Measurements from ENCODE around the gene SLC35D3.

DNA sequence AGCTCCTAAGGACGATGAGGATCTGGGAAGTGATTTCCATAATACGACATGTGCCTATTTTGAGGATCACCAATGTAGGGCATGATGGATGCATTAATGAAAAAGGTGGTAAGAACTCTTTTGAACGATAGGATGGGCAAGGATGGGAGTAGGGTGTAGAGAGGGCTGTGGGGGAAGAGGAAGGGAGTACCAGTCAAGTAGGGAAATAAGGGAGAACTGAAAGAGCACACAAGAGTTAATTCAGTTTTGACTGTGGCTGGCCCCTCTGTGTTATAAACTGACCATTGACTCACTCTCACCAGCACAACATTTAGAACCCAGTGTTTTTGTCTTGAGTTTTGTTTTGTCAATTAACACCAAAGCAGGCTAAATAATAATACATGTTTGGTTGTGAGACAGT, 33.0 kb downstream of the SLC35D3 start:
- TF ChIP-seq CTCF (IDR thresholded peaks at IDR 0.05), result no peak
- TF ChIP-seq POLR2A (IDR thresholded peaks at IDR 0.05), result no peak
